ENCODE measurements around the gene EEFSEC. TPM values are rescaled to one million over a fixed set of nuclear protein-coding genes. Genes with fewer than 3 reads are reported as not detected.

The EEFSEC gene
- total RNA-seq, 1 donor from 2014 or later = 12.2 TPM

DNA sequence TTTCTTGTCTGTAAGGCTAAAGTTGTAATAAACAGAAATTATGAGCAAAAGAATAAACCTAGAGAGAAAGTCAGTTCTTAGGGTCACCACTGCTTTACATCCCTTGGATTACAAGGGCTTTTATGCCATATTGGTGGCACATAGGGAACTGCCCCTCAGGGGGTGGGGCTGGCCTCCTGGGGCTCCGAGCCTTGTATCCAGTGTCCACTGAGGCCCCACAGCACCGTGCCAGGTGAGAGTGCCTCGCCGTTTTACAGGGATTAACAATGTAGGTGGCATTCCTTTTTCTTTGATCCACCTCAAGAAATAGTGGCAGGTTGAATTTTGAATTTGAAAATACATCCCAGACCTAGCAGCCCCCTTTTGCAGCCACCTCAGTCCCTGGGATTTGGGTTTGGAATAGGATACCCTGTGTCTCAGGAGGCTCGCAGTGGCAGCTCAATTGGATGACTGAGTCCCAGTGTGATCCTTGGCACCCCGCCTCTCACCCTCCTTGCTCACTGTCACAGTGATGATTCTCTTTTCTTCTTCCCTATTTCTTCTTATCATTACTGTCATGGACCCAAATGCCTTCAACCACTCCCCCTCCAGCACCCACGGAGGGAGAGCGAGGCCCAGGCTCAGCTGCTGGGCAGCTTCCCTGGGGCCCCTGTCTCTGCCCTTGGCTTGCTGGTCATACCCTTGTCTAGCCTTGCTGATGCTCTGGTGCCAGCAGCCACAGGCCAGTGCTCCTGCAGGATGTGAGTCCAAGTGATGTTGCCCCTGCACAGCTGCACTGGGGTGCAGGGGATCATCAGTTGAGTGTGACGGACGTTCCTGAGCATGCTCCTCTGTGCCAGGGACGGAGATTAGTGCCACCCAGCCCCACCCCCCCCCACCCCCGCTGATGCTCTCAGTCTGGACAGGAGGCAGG, 175.5 kb downstream of the EEFSEC start:
- DNase-seq (ENCODE audit: low spot score) = no peak
- no peaks in the 10 kb centered on the region for H3K27me3 Mint-ChIP-seq (ENCODE audit: low read depth)
- no peaks in the 10 kb centered on the region for H3K9me3 Mint-ChIP-seq (ENCODE audit: low read depth)
- H3K36me3 Mint-ChIP-seq (ENCODE audit: low read depth) = no peaks in the 10 kb centered on the region
- no peak overlapping the region for H3K4me3 Mint-ChIP-seq (ENCODE audit: unreplicated experiment)
- H3K4me1 Mint-ChIP-seq (ENCODE audit: low read depth) = no peaks in the 10 kb centered on the region
- TF ChIP-seq, protein P1, sequence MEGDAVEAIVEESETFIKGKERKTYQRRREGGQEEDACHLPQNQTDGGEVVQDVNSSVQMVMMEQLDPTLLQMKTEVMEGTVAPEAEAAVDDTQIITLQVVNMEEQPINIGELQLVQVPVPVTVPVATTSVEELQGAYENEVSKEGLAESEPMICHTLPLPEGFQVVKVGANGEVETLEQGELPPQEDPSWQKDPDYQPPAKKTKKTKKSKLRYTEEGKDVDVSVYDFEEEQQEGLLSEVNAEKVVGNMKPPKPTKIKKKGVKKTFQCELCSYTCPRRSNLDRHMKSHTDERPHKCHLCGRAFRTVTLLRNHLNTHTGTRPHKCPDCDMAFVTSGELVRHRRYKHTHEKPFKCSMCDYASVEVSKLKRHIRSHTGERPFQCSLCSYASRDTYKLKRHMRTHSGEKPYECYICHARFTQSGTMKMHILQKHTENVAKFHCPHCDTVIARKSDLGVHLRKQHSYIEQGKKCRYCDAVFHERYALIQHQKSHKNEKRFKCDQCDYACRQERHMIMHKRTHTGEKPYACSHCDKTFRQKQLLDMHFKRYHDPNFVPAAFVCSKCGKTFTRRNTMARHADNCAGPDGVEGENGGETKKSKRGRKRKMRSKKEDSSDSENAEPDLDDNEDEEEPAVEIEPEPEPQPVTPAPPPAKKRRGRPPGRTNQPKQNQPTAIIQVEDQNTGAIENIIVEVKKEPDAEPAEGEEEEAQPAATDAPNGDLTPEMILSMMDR (IDR thresholded peaks at IDR 0.05) = no peak
- no peak overlapping the region for H3K27ac Mint-ChIP-seq (ENCODE audit: unreplicated experiment)

DNA sequence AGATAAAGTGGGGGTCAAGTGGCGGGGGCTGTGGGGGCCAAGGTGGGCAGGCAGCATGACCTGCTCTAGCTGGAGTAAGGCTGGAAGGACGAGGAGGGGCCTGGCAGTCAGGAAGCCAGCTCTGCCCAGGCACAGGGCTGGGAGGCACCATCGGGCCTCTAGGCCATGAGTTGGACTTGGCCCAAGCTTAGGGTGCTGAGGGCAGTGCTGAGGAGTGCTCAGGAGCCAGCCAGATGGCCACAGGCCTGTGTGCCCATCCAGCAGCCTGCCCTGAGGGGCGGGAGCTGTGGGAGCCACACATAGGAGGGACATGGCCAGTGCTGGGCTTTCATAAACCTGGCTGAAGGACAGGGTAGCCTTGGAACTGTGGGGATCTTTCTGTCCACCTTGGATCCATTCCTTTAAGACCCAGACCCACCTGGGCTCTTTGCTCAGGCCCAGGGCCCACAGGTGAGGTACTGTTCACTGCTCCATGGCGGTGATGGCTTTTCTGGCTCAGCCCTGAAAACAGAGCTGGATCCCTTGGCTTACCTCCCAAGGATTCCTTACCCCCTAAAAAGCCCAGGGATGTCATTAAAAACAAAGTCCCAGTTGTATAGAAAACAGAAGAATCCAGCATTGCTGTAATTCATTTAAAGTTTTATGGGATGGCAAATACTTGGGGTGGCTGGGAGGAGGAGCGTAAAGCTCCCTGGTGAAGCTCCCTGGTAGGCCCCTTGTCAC, 176.4 kb downstream of the EEFSEC start:
- no peaks in the 10 kb centered on the region for H3K36me3 Mint-ChIP-seq (ENCODE audit: low read depth)
- H3K4me3 Mint-ChIP-seq (ENCODE audit: unreplicated experiment) = no peak overlapping the region
- no peaks in the 10 kb centered on the region for H3K27me3 Mint-ChIP-seq (ENCODE audit: low read depth)
- H3K9me3 Mint-ChIP-seq (ENCODE audit: low read depth) = no peaks in the 10 kb centered on the region
- H3K27ac Mint-ChIP-seq (ENCODE audit: unreplicated experiment) = no peak overlapping the region
- DNase-seq (ENCODE audit: low spot score) = no peak
- H3K4me1 Mint-ChIP-seq (ENCODE audit: low read depth) = no peaks in the 10 kb centered on the region
- TF ChIP-seq, protein P1 (IDR thresholded peaks at IDR 0.05) = no peak

DNA sequence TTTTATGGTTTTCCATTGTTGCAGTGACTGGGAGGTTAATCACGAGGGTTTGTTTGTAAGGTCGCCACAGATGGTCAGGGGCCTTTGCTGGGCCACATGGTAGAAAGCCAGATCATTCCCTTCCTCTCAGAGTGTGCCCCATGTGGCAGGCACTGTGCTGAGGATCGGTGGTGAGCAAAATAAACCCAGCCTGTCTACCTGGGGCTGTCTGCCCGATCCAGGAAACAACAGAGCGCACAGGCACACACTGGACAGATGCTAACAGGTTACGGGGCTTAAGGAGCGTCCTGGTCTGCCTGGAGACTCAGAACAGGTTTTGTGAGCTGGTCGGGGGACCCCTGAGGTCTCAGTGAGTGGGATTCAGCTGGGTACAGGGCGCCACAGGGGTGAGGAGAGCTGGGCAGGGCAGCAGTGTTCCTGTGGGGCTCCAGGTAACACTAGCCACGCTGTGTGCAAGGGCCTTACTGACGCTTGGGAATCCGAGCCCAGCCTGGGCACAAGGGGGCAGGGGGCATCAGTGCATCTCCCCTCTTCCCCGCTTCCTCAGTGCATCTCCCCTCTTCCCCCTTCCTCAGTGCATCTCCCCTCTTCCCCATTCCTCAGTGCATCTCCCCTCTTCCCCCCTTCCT, 177.0 kb downstream of the EEFSEC start:
- Mint-ChIP-seq H3K36me3 (ENCODE audit: low read depth) (no peaks in the 10 kb centered on the region), H3K4me3 (ENCODE audit: unreplicated experiment) (no peak overlapping the region), H3K27ac (ENCODE audit: unreplicated experiment) (no peak overlapping the region), H3K9me3 (ENCODE audit: low read depth) (no peaks in the 10 kb centered on the region), H3K4me1 (ENCODE audit: low read depth) (peaks cover under 1% of the 10 kb centered on the region), H3K27me3 (ENCODE audit: low read depth) (no peaks in the 10 kb centered on the region)
- TF ChIP-seq, protein P1 (IDR thresholded peaks at IDR 0.05) = no peak
- no peak for DNase-seq (ENCODE audit: low spot score)

DNA sequence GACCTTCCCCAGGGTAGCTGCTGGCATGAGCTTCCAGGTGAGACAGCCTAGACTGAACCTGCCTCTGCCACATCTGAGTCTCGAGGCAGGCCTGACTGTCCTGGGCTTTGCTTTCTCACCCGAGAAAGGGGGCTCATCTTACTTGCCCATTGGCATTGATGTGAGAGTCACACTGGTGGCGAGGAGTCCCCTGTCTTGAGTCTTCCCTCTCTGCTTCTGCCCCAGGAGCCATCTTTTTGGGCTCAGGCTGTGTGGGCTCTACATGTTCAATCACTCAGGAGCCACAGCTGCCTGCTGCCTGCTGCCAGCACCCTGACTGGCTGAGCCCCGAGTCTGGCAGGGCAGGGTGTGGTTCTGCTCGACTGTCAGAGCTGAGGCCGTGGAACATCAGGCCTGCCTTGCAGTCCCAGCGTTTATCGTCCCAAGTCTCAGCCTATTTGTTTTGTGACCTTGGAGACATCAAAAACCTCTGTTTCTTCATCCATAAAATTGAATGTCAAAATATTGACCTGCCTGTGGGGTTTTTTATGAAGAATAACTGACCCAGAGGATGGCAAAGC, 180.9 kb downstream of the EEFSEC start:
- H3K27me3 Mint-ChIP-seq (ENCODE audit: low read depth) = no peaks in the 10 kb centered on the region
- peaks cover 6% of the 10 kb centered on the region for H3K4me1 Mint-ChIP-seq (ENCODE audit: low read depth)
- peak; percentile 54 for DNase-seq (ENCODE audit: low spot score)
- TF ChIP-seq, protein P1 (IDR thresholded peaks at IDR 0.05) = no peak
- no peaks in the 10 kb centered on the region for H3K9me3 Mint-ChIP-seq (ENCODE audit: low read depth)
- H3K27ac Mint-ChIP-seq (ENCODE audit: unreplicated experiment) = no peak overlapping the region
- no peak overlapping the region for H3K4me3 Mint-ChIP-seq (ENCODE audit: unreplicated experiment)
- H3K36me3 Mint-ChIP-seq (ENCODE audit: low read depth) = peaks cover 4% of the 10 kb centered on the region

DNA sequence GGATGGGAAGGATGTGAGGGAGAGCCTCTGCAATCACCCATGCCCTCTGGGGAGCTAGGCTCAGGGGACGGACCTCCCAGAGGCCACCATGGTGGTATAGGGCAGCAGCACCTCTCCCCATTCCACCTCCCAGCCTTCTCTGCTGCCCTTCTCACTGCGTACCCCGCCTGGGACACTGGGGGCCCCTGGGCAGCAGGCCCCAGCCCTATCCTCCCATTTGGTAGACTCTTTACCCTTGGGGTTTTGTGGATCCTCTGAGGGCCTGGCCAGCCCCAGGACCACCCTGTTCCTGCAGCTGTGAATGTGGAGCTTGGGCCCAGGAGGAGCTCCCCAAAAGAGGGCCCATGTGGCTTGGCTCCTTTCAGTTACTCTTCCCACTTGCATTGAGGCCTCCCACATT, 181.5 kb downstream of the EEFSEC start:
- Mint-ChIP-seq H3K36me3 (ENCODE audit: low read depth) (peaks cover 4% of the 10 kb centered on the region), H3K9me3 (ENCODE audit: low read depth) (no peaks in the 10 kb centered on the region), H3K4me3 (ENCODE audit: unreplicated experiment) (no peak overlapping the region), H3K27ac (ENCODE audit: unreplicated experiment) (no peak overlapping the region), H3K27me3 (ENCODE audit: low read depth) (no peaks in the 10 kb centered on the region), H3K4me1 (ENCODE audit: low read depth) (peaks cover 6% of the 10 kb centered on the region)
- peak; percentile 63 for DNase-seq (ENCODE audit: low spot score)
- TF ChIP-seq, protein P1 (IDR thresholded peaks at IDR 0.05) = no peak

Data from chondrocyte (in vitro differentiated cells).